DMS153 treated with DMSO at 0.1 percent for 48 hours (cell line): ENCODE data around the gene PAK1IP1.
"Not testable (repeated sequence)": the region's sequence is repeated elsewhere in the genome, so short reads cannot be mapped to it uniquely, and the experiment has no call there.

Experiments
- DNase-seq: peaks from one replicate; lab custom pipeline; 2025; ENCODE audit not compliant: unreplicated experiment; lab: John Stamatoyannopoulos, UW

PAK1IP1 gene, protein sequence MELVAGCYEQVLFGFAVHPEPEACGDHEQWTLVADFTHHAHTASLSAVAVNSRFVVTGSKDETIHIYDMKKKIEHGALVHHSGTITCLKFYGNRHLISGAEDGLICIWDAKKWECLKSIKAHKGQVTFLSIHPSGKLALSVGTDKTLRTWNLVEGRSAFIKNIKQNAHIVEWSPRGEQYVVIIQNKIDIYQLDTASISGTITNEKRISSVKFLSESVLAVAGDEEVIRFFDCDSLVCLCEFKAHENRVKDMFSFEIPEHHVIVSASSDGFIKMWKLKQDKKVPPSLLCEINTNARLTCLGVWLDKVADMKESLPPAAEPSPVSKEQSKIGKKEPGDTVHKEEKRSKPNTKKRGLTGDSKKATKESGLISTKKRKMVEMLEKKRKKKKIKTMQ

GRCh38 chr6:10694302-10695085 is at the start of gene PAK1IP1, which contains the start of gene C6orf52:
TSS of gene PAK1IP1 (plus strand) at chr6:10694972. CDS start at chr6:10694986, 14 bp downstream.
TSS of gene C6orf52 (minus strand) at chr6:10694616. CDS start at chr6:10687550, 7,066 bp downstream.
- peak; percentile 42 for DNase-seq

DNA sequence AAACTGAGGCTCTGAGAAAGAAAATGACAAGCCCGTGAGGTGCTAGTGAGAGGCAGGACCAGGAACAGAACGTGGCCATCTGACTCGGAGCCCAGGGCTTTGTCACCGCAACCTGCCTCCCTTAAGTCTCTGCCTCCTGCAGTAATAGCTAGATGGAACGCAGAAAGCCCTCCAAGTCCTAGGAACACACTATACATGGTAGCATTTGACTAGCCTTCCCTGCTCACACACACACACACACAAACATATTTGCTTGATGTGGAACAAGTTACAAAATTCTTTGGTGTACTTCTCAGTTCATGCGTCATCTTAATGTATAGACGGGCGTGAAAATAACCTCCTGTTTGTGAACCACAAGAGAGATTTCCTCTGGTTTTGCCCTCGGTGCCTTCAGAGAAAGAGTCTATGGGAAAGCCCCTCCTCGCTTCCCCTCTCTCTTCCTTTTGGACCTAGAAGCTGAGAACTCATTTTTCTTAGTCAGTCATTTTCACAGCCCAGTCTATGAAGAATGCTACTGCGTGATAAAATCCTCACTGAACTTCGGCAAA is 39.2 kb upstream of the PAK1IP1 start:
- DNase-seq = no peak

GRCh38 chr6:10658910-10659698 is 35.7 kb upstream of the PAK1IP1 start:
- no peak for DNase-seq

DNA sequence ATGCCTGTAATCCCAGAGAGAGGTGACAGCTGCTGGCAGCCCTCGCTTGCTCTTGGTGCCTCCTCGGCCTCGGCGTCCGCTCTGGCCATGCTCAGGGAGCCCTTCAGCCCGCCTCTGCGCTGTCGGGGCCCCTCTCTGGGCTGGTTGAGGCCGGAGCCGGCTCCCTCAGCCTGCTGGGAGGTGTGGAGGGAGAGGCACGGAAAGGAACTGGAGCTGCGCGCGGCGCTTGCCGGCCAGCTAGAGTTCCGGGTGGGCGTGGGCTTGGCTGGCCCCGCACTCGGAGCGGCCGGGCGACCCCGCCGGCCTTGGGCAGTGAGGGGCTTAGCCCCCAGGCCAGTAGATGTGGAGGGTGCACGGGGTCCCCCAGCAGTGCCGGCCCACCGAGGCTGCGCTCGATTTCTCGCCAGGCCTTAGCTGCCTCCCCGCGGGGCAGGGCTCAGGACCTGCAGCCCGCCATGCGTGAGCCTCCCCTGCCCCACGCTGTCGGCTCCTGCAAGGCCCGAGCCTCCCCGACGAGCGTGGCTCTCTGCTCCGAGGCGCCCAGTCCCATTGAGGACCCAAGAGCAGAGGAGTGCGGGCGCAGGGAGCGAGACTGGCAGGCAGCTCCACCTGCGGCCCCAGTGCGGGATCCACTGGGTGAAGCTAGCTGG is 34.9 kb upstream of the PAK1IP1 start:
- DNase-seq = no peak

DNA sequence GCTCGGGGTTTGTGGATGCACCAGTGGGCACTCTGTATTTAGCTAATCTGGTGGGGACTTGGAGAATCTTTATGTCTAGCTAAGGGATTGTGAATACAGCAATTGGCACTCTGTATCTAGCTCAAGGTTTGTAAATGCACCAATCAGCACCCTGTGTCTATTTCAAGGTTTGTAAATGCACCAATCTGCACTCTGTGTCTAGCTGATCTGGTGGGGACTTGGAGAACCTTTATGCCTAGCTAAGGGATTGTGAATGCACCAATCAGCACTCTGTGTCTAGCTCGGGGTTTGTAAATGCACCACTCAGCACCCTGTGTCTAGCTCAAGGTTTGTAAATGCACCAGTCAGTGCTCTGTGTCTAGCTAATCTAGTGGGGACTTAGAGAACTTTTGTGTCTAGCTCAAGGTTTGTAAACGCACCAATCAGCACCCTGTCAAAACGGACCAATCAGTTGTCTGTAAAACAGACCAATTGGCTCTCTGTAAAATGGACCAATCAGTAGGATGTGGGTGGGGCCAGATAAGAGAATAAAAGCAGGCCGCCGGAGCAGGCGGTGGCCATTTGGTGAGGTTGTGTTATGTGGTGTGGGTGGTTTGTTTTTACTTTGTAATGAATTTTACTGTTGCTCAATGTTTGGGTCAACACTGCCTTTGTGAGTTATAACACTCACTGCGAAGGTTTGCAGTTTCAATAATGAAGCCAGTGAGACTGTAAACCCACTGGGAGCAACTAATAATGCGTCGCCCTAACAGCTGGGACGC is 34.2 kb upstream of the PAK1IP1 start:
- not testable (repeated sequence) for DNase-seq

GRCh38 chr6:10662207-10662606 is 32.6 kb upstream of the PAK1IP1 start:
- DNase-seq = no peak

- no peak for DNase-seq
Measured at GRCh38 chr6:10662742-10663141, 32.0 kb upstream of the PAK1IP1 start.

GRCh38 chr6:10665595-10665994 is 29.2 kb upstream of the PAK1IP1 start:
- DNase-seq = not testable (repeated sequence)

DNA sequence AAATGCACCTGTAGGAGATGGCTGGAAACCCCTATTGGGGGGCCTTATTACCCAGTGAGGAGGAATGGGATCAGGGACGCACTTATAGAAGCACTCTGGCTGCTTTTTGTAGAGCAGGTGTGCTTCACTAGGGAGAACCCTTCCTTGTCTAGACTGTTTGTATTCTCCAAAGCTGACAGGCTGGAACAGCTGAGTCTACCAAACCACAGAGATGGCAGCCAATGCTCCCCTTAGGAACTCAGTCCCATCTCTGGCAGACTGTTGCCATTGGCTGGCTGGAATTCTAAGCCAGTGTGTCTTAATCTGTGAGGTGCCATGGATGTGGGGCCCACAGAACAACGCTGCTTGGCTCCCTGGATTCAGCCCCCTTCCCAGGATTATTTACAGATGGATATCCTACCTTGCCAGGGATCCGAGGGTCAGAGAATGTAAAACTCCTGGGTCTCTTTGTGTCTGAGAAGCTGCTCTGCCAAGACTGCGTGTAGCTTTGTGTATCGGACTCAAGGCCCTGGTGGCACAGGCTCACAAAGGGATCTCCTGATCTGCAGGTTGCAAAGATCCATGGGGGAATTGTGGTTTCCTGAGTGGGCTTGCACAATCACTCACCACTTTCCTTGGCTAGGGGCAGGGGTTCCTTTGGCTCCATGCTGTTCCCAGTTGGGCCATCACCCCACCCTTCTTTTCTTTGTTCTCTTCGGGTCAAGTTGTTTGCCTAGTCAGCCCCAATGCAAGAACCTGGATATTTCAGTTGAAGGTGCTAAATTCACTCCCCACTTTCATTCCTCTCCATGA is 26.4 kb upstream of the PAK1IP1 start:
- DNase-seq = no peak

DNA sequence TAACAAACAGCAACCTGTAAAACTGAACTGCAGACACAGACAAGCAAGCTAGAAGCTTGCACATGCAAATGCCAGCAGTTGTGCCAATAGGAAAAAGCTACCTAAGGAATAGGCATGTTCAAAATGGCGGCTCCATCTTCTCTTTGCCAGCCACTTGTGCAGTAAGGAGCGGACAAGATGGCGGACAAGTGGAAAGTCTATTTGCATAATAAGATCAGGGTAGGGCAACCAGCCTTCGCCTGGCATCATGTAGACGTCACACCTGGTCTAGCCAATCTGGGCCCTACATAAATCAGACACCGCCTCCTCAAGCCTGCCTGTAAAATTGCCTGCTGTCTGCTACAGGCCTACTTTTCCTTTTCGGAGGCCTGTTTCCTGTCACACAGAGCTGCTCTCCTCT is 18.4 kb upstream of the PAK1IP1 start:
- DNase-seq = no peak

GRCh38 chr6:10678456-10678855 is 16.3 kb upstream of the PAK1IP1 start:
- no peak for DNase-seq

DNA sequence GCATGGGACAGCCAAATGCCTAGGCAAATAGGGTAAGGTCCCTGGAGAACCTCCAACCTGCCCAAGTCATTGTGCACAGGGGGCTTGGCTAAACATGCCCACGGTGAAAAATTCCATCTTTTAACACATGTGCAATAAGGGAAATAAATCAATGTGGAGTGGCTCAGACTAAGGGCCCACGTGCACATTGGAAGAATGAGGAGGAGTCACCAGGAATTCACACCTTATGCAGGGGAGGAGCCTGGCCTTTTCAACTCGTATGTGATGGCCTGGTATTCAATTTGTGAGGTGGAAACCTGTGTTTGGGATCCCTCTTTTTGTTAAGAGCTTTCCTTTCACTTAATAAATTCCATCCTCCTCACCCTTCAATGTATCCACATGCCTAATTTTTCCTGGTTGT is 13.0 kb upstream of the PAK1IP1 start:
- no peak for DNase-seq

DNA sequence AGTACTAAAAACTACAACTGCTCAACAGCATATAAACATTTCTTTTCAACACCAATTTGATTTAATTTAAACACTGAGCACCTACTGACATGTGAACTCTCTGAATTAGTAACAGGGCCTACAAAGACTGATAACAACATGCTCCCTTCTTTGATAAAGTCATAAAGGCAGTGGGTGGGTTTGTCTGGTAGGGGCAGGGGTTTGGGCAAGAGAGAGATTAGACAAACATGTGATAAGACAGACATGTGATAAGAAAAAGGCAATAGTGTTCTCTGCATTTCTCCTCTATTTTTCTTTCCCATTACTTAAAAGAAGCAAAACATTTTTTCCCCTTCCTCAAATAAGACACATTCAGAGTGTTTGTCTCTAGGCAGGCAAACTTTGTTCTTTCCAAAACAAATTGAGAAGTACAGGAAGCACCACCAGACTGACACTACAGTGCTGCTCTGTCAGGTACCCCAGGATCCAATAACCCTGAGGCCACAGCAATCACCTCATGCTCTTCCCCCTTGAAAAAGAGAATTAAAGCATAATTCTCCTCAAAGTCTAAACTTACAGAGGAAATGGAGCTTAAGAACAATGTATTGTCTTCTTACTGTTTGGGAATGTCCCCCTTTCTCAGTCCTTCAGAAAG is 12.3 kb upstream of the PAK1IP1 start:
- no peak for DNase-seq

DNA sequence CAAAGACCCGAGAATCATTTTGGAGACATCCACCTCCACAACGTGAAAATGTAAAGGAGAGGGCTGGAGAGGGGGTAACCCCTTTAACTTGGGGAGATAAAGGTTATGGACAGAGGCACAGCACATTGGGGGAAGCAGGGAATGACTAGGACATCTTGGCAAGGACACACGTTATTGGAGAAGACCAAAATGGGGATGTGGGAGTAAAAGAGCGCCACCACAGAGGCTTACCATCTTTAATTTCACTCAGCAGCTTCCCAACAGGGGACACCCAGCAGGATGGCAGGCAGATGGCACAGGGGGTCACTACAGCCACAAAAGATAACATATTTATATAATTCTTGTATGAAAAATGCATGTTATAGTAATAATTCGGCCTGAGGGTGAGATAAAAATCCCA is 10.2 kb upstream of the PAK1IP1 start:
- DNase-seq = no peak

DNA sequence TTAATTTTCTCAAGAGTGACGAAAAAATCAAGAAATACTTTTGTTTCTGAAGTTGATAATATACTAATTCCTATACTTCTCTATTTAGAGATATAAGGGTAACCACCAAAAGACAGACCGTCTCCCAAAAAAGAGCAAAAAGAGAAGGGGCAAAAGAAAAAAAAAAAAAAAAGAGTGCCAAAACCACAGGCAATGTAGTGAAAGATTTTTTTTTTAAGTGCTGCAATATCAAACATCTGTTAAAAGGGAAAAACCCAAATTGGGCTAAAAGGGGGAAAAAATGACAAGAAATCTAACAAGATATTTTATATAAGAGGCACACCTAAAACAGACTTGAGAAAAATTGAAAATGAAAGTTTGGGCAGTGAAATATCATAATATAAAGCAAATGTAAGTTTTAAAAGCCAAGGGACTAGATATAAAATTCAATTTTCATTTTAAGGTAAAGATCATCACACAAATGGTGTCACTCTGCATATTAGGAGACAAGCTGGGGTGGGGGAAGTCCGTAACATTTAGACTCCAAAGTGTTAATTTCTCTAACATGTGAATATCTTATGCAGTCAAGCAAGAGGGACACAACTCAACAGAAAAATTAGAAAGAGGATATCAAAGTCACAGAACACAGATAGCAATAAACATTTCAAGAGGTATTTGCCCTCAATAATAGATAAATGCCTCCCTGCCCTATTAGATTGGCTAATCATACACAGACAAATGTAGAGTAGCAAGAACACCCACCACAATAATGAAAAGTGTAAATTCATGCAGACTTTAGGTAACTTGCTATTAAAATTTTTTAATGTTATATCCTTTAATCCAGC is 9.5 kb upstream of the PAK1IP1 start:
- no peak for DNase-seq

DNA sequence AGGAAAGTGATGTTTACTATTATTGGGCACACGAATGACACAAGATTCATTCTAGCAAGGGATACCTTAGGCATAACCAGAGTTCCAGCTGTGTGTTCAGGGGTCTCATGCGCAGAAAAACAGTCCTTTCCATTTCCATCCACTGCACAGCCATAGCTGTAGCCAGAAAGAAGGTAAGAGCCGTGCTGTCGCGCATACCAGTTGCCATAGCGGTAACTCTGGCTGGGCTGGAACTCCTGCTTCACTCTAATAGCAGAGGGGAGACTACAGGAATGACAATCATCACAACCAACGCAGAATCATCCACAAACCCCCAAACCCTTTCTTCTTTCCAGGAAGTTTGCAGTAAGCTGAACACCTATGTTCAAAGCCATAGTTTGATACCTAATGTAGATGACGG is 7.9 kb upstream of the PAK1IP1 start:
- no peak for DNase-seq

- no peak for DNase-seq
Measured at GRCh38 chr6:10687582-10687981, 7.2 kb upstream of the PAK1IP1 start.
